LNCAP (cell line): ENCODE data around the gene PAOX.

Source experiments
- TF ChIP-seq, protein P1 (sequence below): fragments of 450-650 bp; IDR thresholded peaks from 2 replicates; pipeline ENCODE4 v1.5.1; 2017; ENCODE audit warnings: mild to moderate bottlenecking

Gene PAOX

DNA sequence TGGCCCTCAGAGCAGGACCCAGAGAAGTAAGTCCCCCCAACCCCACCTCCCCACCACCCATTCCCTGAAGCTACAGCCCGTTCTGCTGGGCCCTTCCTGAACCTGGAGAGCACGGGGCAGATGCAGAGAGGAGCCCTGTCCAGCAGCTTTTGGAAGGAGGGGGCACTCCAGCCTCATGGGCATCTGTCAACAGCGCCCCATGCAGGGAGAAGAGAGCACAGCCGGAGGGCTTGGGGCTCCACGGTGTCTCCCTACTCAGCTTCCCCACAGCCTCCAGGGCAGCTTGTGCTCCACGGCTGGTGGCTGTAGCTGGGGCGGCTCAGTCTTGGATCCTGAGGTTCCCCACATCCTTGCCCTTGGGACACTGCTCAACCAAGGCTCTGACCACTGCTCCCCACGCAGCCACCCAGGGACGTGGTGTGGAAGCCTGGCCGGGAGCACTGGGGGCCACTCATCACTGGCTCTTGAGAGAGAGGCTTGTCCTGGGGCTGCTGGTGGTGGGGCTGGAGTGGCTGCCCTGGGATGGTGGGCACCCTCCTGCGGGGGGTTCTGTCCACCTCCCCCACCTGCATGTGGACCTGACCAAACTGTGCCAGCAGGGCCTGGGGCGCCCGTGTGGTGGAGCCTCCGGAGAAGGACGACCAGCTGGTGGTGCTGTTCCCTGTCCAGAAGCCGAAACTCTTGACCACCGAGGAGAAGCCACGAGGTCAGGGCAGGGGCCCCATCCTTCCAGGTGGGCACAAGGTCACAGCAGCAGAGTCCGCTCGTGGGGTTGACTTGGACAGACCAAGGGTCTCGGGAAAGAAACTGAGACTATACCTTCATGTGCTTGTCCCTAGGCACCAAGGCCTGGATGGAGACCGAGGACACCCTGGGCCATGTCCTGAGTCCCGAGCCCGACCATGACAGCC is 27.4 kb upstream of the PAOX start:
- TF ChIP-seq, protein P1, sequence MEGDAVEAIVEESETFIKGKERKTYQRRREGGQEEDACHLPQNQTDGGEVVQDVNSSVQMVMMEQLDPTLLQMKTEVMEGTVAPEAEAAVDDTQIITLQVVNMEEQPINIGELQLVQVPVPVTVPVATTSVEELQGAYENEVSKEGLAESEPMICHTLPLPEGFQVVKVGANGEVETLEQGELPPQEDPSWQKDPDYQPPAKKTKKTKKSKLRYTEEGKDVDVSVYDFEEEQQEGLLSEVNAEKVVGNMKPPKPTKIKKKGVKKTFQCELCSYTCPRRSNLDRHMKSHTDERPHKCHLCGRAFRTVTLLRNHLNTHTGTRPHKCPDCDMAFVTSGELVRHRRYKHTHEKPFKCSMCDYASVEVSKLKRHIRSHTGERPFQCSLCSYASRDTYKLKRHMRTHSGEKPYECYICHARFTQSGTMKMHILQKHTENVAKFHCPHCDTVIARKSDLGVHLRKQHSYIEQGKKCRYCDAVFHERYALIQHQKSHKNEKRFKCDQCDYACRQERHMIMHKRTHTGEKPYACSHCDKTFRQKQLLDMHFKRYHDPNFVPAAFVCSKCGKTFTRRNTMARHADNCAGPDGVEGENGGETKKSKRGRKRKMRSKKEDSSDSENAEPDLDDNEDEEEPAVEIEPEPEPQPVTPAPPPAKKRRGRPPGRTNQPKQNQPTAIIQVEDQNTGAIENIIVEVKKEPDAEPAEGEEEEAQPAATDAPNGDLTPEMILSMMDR = no peak

DNA sequence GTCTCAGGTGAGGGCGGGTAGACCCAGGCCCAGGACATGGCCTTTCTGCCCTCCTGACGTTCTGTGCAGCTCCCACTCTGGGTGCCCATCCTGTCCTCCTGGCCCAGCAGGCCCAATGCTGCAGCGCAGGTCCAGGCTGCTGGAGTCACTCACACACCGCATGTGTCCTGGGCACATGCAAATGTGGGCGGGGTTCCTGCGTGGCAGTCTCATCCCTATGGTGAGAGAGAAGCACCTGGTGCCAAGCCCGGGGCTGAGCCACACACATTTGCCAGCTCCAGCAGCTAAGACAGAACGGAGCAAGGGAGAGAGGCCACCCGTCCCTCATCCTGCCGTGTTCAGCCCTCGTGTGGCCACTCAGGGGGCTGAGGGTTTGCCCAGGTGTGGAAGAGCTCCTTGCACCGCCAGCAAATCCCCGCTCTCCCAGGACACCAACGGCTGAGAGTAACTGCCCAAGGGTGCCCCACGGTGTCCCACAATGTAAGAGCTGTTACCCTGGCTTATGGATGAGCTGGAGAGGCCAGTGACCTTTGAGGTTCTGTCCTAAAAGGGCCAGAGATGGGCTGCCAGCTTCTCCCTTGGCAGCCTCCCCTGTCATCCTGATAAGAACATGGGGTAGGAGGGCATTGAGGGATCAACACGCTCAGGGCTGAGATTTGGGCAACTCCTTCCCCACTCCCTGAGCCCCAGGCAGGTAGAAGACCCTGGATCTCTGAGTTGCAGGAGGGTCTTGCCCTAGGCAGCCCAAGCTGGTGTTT is 25.7 kb upstream of the PAOX start:
- TF ChIP-seq, protein P1 = no peak

DNA sequence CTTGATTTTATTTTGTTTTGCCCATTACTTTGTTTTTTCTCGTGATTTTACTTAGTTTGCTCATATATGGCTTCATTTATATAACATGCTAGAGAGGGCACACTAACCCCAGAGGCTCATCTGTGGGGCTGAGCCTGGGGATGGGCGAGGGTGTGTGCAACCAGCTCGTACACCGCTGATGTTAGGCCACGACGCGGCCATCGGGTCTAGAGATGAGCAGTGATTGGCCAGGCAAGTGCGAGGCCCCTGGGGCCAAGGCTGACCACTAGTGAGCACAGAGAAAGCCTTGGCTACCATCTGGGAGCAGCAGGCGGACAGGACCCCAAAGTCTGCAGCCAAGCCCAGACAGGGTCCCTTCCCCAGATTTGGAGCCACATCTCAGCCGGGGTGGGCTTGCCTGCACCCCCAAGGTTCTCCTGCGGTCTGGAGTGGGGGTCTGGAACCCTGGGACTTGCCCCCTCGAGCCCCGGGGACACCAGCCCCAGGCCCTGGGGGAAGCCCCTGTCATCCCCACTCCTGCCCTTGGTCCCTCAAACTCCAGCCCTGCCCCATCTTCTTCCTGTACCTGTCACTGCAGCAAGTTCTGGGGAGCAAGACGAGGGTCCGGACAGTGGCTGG is 25.0 kb upstream of the PAOX start:
- TF ChIP-seq, protein P1 = no peak

DNA sequence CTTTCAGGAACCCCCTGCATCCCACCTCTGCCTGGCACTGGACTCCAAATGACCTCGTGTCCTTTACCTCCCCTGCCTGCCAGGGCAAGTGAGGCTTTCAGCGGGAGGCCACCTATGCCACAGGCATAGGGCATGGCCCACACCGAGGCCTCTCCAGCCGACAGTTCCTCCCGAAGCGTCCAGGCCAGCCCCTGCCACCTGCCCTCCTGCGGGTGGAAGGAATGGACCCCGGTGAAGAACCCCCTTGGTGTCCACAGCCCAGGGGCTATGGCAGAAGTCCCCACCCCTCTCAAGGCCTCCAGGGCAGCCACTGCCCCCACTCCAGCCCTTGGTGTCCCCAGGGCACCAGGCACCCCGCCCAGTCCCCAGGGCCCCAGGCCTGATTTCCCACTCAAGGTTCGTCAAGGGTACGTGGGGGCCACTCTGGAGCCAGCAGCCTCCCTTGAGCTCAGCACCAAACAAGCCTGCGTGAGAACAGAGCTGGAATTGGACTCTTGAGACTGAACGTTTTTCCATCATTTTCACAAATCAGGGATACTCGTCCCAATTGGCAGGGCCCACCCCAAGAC is 24.3 kb upstream of the PAOX start:
- TF ChIP-seq, protein P1 = no peak

DNA sequence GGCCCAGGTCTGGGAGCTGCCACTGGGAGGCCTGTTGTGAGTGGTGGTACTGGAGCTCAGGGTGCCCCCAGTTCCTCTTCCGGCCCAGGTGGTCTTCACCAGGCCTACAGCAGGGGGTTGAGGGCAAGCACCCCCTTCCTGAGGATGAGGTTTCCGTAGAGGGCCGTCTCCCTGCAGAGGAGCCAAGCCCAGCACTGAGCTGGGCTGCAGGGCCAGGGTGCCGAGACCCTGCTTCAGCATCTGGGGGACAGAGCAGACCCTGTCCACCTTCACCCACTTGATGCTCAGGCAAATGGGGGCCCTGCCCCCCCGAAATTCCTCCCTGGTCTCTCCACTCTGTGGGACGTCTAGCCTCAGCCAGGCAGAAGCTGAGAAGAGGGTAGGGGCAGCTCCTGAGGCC is 23.8 kb upstream of the PAOX start:
- TF ChIP-seq, protein P1 = no peak

DNA sequence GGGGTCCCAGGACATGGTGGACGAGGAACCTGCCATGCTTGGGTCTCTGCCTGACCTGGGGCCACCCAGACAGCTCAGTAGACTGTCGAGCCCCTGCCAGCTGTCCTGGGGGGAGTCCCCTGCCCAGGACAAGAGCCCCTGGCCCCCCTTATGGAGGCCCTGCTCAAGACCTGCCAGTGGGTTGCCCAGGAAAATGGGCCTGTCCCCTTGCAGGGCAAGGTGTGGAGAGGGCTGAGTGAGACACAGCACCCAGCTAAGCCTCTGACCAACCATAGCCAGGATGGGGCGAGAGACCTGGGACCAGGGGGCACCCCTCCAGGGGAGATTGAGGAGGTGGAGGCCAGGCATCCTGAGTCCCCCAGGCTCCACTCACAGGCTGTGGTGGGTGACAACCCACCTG is 23.1 kb upstream of the PAOX start:
- TF ChIP-seq, protein P1 = no peak

DNA sequence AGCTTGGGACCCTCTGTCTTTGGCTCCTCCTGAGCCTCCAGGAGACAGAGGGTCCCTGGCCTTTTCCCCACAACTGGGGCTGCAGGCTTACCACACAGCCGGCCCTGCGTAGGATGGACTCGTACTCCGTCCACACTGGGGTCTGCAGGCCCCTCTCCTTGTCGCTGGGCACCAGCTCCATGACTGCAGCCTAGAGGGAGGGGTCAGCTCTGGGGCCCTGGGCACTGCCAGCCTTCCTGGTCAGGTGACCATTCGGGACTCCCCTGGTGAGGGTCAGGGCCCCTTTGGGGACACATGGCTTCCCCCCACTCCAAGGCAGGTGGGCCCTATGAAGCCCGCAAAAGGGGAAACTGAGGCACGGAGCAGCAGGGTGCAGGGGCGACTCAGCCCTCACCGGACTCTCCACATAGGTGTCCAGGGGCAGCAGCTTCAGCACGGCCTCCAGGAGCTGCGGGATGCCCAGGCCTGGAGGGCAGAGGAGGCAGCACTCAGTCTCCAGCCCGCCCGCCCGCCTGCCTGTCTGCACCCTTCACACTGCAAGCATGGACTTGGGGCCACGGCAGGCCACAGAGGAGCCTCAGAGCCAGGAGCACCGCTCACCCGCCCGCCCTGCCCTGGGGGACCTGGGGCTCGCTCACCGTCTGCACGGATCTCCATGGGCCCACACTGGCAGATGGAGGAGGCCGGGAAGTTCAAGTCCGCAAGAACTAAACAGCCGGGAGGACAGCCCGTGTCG is 22.3 kb upstream of the PAOX start:
- TF ChIP-seq, protein P1 = no peak
